Measurements from ENCODE around the gene INTS3.

INTS3 gene

GRCh38 chr1:153727463-153728304 lies at the start of gene INTS3:
INTS3 (plus strand) TSS chr1:153728050; CDS start chr1:153728635, 585 bp downstream.
- peak; percentile 100 for DNase-seq

- DNase-seq, result no peak
Observed at GRCh38 chr1:153678519-153679336, 49.1 kb upstream of the INTS3 start, which contains the start of gene NPR1. NPR1 (plus strand) TSS chr1:153678688; CDS start chr1:153679109, 421 bp downstream.

DNA sequence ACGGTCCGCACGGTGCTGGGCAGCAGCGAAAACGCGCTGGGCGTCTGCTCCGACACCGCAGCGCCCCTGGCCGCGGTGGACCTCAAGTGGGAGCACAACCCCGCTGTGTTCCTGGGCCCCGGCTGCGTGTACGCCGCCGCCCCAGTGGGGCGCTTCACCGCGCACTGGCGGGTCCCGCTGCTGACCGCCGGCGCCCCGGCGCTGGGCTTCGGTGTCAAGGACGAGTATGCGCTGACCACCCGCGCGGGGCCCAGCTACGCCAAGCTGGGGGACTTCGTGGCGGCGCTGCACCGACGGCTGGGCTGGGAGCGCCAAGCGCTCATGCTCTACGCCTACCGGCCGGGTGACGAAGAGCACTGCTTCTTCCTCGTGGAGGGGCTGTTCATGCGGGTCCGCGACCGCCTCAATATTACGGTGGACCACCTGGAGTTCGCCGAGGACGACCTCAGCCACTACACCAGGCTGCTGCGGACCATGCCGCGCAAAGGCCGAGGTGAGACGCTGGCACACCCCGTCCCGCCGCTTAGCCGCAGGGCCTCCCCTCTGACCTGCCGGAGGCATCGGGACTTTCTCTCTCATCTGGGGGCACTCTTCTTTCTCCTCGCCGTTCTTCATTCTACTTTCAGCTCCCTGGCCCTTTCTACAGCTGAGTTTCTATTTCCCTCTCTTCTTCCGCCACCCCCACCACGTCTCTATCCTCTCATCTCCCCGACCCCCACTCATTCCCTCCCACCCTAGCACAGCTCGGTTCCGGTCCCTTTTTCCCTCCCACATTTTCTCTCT lies 48.3 kb upstream of the INTS3 start:
- DNase-seq, result no peak

DNA sequence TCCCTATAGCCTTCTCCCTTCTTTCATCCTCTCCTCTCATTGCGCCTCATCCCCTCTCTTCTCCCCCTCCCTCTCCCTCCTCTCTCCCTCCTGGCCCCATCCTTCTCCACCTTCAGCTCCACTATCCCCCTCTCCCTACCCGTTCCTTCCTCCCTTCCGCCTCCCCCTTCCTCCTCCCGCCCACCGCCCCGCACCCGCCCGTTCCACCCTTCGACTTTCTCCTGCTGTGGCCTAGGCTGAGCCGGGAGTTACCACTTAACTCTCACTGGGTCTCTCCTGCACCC lies 47.8 kb upstream of the INTS3 start:
- no peak for DNase-seq

- DNase-seq, result no peak
Observed at GRCh38 chr1:153682730-153683129, 45.1 kb upstream of the INTS3 start.

DNA sequence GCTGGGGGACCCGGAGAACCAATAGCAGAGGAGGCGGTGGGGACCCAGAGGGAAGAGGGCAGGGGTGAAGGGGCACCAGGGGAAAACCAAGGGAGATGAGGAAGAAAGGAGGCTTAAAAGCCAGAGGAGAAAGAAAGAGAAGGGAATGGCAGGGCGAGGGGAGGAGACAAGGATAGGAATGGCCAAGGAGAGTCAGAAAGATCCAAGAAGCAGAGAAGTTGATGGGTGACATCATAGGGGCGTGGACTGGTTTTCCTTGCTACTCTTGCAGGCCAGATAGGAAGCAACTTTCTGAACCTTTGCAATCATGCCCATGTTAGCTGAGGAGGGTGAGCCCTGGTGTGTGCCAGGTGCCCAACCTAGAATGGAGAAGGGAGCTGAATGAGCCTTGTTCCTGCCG lies 44.0 kb upstream of the INTS3 start:
- DNase-seq, result no peak

DNA sequence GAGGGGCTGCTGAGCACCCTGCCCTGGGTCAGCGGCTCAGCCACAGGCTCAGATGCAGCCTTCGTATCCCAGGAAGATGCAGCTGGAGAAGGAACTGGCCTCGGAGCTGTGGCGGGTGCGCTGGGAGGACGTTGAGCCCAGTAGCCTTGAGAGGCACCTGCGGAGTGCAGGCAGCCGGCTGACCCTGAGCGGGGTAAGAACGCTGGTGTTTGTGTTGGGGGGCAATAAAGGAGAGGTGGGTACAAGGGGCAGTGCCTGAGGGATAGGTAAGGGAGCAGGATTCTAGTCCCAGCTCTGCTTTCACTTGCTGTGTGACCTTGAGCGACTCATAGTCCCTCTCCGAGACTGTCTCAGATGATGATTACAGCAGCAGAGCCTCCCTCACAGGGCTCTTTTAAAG lies 43.0 kb upstream of the INTS3 start:
- DNase-seq, result no peak

- no peak for DNase-seq
Observed at GRCh38 chr1:153685544-153686340, 42.1 kb upstream of the INTS3 start.

- no peak for DNase-seq
Observed at GRCh38 chr1:153687346-153688125, 40.3 kb upstream of the INTS3 start.

GRCh38 chr1:153688276-153688675 lies 39.6 kb upstream of the INTS3 start:
- DNase-seq, result no peak

DNA sequence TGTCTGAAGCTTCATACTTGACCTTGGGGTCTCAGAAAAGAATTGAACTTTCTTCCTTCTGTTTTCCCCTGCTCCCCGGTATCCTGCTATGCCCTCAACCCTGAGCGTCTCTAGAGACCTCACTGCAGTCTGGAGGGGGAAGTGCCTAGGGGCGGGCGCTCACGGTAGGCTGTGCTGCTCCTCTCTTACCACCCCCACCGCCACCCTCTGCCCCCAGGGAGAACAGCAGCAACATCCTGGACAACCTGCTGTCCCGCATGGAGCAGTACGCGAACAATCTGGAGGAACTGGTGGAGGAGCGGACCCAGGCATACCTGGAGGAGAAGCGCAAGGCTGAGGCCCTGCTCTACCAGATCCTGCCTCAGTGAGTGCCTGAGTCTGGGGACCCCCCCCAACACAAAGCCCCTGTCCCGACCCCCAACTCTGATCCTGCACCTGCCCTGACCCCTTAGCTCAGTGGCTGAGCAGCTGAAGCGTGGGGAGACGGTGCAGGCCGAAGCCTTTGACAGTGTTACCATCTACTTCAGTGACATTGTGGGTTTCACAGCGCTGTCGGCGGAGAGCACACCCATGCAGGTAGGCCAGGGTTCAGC lies 39.0 kb upstream of the INTS3 start:
- DNase-seq, result no peak

GRCh38 chr1:153693466-153693865 lies 34.4 kb upstream of the INTS3 start:
- DNase-seq, result no peak

- no peak for DNase-seq
Observed at GRCh38 chr1:153696741-153697140, 31.1 kb upstream of the INTS3 start.

GRCh38 chr1:153697191-153698019 lies 30.4 kb upstream of the INTS3 start:
- DNase-seq, result no peak

GRCh38 chr1:153698020-153698922 lies 29.6 kb upstream of the INTS3 start:
- DNase-seq, result no peak

GRCh38 chr1:153698923-153699714 lies 28.7 kb upstream of the INTS3 start:
- no peak for DNase-seq

DNA sequence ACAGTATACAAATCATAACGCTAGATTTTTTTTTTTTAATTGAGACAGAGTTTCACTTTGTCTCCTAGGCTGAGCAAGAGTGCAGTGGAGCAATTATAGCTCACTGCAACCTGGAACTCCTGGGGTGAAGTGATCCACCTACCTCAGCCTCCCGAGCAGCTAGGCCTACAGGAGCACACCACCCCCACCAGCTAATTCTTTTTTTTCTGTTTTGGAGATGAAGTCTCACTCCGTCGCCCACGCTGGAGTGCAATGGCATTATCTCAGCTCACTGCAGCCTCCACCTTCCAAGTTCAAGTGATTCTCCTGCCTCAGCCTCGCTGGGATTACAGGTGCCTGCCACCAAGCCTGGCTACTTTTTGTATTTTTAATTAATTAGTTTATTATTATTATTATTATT lies 28.1 kb upstream of the INTS3 start:
- DNase-seq, result no peak

- DNase-seq, result no peak
Observed at GRCh38 chr1:153705484-153705883, 22.4 kb upstream of the INTS3 start.
